ENCODE data around the gene LRRC37A.
"Not testable (repeated sequence)": the region's sequence is repeated elsewhere in the genome, so short reads cannot be mapped to it uniquely, and the experiment has no call there.

- not testable (repeated sequence) for TF ChIP-seq CTCF (IDR thresholded peaks at IDR 0.05); POLR2A (IDR thresholded peaks at IDR 0.05); POLR2AphosphoS5 (IDR thresholded peaks at IDR 0.05; ENCODE audit: insufficient read depth in 1 of 2, low read depth in 1 of 2)
Observed at GRCh38 chr17:46348345-46348744, 53.4 kb downstream of the LRRC37A start.

Data from vagina (tissue), 2 donors.